Cardiac septum (tissue), 1 donor: ENCODE measurements around the gene SMIM31. TPM values are rescaled to one million over a fixed set of nuclear protein-coding genes. Genes with fewer than 3 reads are reported as not detected.

ENCODE experiments used
- total RNA-seq: library from RNA; stranded (reverse); fragmentation: NEBNext Ultra II Directional; extraction: Animal tissue kit (Norgen Biotek cat#: 25700); gene quantifications from one replicate; pipeline ENCODE4 v1.2.1, GENCODE V29; 2021
- donor health status: DM: no; HTN: no; CAD: no.

SMIM31 gene
- total RNA-seq, 1 donor from 2014 or later: not detected

Other genes with a start within 250 kb of the SMIM31 start
- not detected for gene APELA, start 123.0 kb downstream of the SMIM31 start, total RNA-seq
- gene TRIM61, start 223.5 kb downstream of the SMIM31 start, total RNA-seq: 1.5 TPM